OCI-LY7 (cell line): ENCODE measurements around the gene CYP2D6.

Experiments
- EZH2phosphoT487 ChIP-seq: fragments of 200-600 bp; sonication (generic); IDR thresholded peaks from 2 replicates; pipeline ENCODE4 v1.6.1; 2018; ENCODE audit warnings: low read depth, borderline replicate concordance, mild to moderate bottlenecking, mixed run types, antibody characterized with exemption, low read length, moderate library complexity, mixed read lengths
- TF ChIP-seq, protein P1 (sequence below): fragments of 200-600 bp; sonication (generic); conservative IDR thresholded peaks from 2 replicates; pipeline ENCODE4 v1.5.1; 2014; ENCODE audit warnings: mild to moderate bottlenecking, antibody characterized with exemption, low read length, moderate library complexity, mixed read lengths

DNA sequence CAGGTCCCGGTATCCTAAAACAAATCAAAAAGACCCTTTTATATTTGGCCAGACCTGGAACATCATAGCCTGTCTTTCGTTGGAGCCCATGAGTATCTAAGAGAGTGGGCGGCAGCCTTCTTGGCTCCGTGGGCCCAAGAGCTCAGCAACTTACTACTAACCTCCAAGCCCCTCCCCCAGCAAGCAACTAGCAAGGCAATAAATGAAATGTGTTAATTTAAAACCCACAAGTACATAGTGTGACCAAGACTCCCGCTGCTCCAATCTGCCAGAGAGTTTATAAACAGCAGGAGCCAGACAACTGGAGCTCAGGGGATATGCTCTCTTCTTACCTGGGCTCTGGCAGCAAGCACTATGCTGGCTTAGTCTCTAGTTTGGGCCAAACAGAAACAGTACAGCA is 40.8 kb upstream of the CYP2D6 start:
- TF ChIP-seq, protein P1, sequence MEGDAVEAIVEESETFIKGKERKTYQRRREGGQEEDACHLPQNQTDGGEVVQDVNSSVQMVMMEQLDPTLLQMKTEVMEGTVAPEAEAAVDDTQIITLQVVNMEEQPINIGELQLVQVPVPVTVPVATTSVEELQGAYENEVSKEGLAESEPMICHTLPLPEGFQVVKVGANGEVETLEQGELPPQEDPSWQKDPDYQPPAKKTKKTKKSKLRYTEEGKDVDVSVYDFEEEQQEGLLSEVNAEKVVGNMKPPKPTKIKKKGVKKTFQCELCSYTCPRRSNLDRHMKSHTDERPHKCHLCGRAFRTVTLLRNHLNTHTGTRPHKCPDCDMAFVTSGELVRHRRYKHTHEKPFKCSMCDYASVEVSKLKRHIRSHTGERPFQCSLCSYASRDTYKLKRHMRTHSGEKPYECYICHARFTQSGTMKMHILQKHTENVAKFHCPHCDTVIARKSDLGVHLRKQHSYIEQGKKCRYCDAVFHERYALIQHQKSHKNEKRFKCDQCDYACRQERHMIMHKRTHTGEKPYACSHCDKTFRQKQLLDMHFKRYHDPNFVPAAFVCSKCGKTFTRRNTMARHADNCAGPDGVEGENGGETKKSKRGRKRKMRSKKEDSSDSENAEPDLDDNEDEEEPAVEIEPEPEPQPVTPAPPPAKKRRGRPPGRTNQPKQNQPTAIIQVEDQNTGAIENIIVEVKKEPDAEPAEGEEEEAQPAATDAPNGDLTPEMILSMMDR: no peak
- no peak for TF ChIP-seq EZH2phosphoT487
